Camera-type eye (tissue), 1 donor: ENCODE measurements around the gene GPR3. TPM values are rescaled to one million over a fixed set of nuclear protein-coding genes. Genes with fewer than 3 reads are reported as not detected.

ENCODE experiments used
- total RNA-seq: library from RNA; depleted of rRNA; stranded (reverse); fragments of >200 nt; gene quantifications from one replicate; pipeline ENCODE4 v1.2.3, GENCODE V29; 2014

Gene GPR3
- 0.33 TPM for total RNA-seq

GRCh38 chr1:27392096-27392777 lies at the start of gene GPR3:
GPR3 (plus strand) TSS chr1:27392622; CDS start chr1:27393799, 1,177 bp downstream.

GRCh38 chr1:27366411-27367159 lies 25.8 kb upstream of the GPR3 start, which contains the start of gene MAP3K6:
MAP3K6 (minus strand) TSS chr1:27366961; CDS start chr1:27366597, 364 bp downstream.

GRCh38 chr1:27374362-27375086 lies 17.9 kb upstream of the GPR3 start, which contains the start of gene FCN3:
FCN3 (minus strand) TSS chr1:27374824; CDS start chr1:27374818, 6 bp downstream.

GRCh38 chr1:27383039-27383605 lies 9.3 kb upstream of the GPR3 start, which contains the start of gene CD164L2:
CD164L2 (minus strand) TSS chr1:27383333; CDS start chr1:27383239, 94 bp downstream.

Other genes with a start within 250 kb of the GPR3 start
- 8.5 TPM for gene SLC9A1, start 237.5 kb upstream of the GPR3 start, total RNA-seq
- 48.7 TPM for gene WDTC1, start 158.0 kb upstream of the GPR3 start, total RNA-seq
- gene TMEM222, start 70.5 kb upstream of the GPR3 start, total RNA-seq = 25.9 TPM
- 5.9 TPM for gene SYTL1, start 50.6 kb upstream of the GPR3 start, total RNA-seq
- gene MAP3K6, start 25.7 kb upstream of the GPR3 start, total RNA-seq = 18.0 TPM
- gene FCN3, start 17.8 kb upstream of the GPR3 start, total RNA-seq = 0.99 TPM
- not detected for gene CD164L2, start 9.3 kb upstream of the GPR3 start, total RNA-seq
- 34.2 TPM for gene WASF2, start 97.5 kb downstream of the GPR3 start, total RNA-seq
- gene AHDC1, start 211.5 kb downstream of the GPR3 start, total RNA-seq = 38.8 TPM
- 3.7 TPM for gene FGR, start 242.6 kb downstream of the GPR3 start, total RNA-seq